ENCODE results near the gene KLHL26. TPM values are rescaled to one million over a fixed set of nuclear protein-coding genes. Genes with fewer than 3 reads are reported as not detected.

Gene KLHL26
- total RNA-seq, 1 experiment from 2014 or later, result 17.1 TPM

GRCh38 chr19:18696023-18696422 is 59.2 kb downstream of the KLHL26 start (continued):
- TF ChIP-seq ZBTB33 (IDR thresholded peaks at IDR 0.05; ENCODE audit: extremely low read depth, insufficient replicate concordance, low read length), result no peak
- no peak for TF ChIP-seq TCF7L2 (IDR thresholded peaks at IDR 0.05; ENCODE audit: borderline replicate concordance, extremely low read depth, insufficient read depth, insufficient read length)
- TF ChIP-seq SP1 (IDR thresholded peaks at IDR 0.05; ENCODE audit: low read depth), result no peak
- TF ChIP-seq ATF3 (IDR thresholded peaks at IDR 0.05), result no peak
- TF ChIP-seq CEBPB (IDR thresholded peaks at IDR 0.05; ENCODE audit: low read depth), result no peak
- TF ChIP-seq EZH2phosphoT487 (IDR thresholded peaks at IDR 0.05; ENCODE audit: borderline replicate concordance), result no peak

GRCh38 chr19:18697680-18698079 is 60.9 kb downstream of the KLHL26 start:
- ChIA-PET POLR2A (no interaction called here), RAD21 (ENCODE audit: low non-redundant PET in 1 of 2, low total read pairs in 2 of 2, uncharacterized antibody in 2 of 2, unreplicated experiment in 2 of 2) (no interaction called here), CTCF (no interaction called here)
- DNase-seq (ENCODE audit: low read depth, low spot score) (no peak), ATAC-seq (no peak)
- Histone ChIP-seq H3K79me2 (ENCODE audit: insufficient read depth, low read length) (0 out of 2 replicates have a peak, but pooled peaks cover 3% of the 10 kb centered on the region), H3K4me1 (ENCODE audit: control insufficient read depth in 1 of 2, insufficient read depth in 2 of 2, low read length in 2 of 2) (no peaks in the 10 kb centered on the region), H3K4me3 (replicated peaks in 1 of 2; ENCODE audit: low read depth in 1 of 2, low read length in 2 of 2) (no peak overlapping the region), H3K9me3 (ENCODE audit: control insufficient read depth in 1 of 2, insufficient read depth in 1 of 2, low read depth in 1 of 2, low read length in 2 of 2) (no peaks in the 10 kb centered on the region), H3K9ac (ENCODE audit: low read length) (no peak overlapping the region), H4K20me1 (ENCODE audit: insufficient read depth) (no peaks in the 10 kb centered on the region), H3K9me2 (ENCODE audit: insufficient read depth) (no peaks in the 10 kb centered on the region), H3K27ac (ENCODE audit: low read depth, low read length) (no peak overlapping the region), H3K36me3 (ENCODE audit: control insufficient read depth in 1 of 2, insufficient read depth in 2 of 2, low read length in 2 of 2) (no peaks in the 10 kb centered on the region), H2AFZ (ENCODE audit: low read depth, low read length, poor library complexity, severe bottlenecking) (no peak overlapping the region), H3K27me3 (ENCODE audit: insufficient read depth, low read length) (no peaks in the 10 kb centered on the region), H3K4me2 (ENCODE audit: low read length) (no peak overlapping the region)
- intact Hi-C loops (cut with micrococcal nuclease), result no loop called here
- TF ChIP-seq ZNF274 (IDR thresholded peaks at IDR 0.05; ENCODE audit: low read depth, low read length) (no peak), ZFX (IDR thresholded peaks at IDR 0.05) (no peak), CEBPB (IDR thresholded peaks at IDR 0.05; ENCODE audit: low read depth) (no peak), POLR2A (IDR thresholded peaks at IDR 0.05; ENCODE audit: borderline replicate concordance, extremely low read depth, insufficient read depth, insufficient read length) (no peak), TCF7L2 (IDR thresholded peaks at IDR 0.05; ENCODE audit: borderline replicate concordance, extremely low read depth, insufficient read depth, insufficient read length) (no peak), EZH2 (IDR thresholded peaks at IDR 0.05) (no peak), EZH2phosphoT487 (IDR thresholded peaks at IDR 0.05; ENCODE audit: borderline replicate concordance) (no peak), SP1 (IDR thresholded peaks at IDR 0.05; ENCODE audit: low read depth) (no peak), ELF1 (IDR thresholded peaks at IDR 0.05; ENCODE audit: borderline replicate concordance, low read depth) (no peak), CTCF (IDR thresholded peaks at IDR 0.05 in 2 of 3, conservative IDR thresholded peaks at IDR 0.05 in 1 of 3; ENCODE audit: borderline replicate concordance in 1 of 3, insufficient read depth in 1 of 3, low read depth in 2 of 3, low read length in 2 of 3) (no peak), YY1 (IDR thresholded peaks at IDR 0.05; ENCODE audit: extremely low read depth, insufficient replicate concordance, low read depth, low read length) (no peak), SRF (IDR thresholded peaks at IDR 0.05; ENCODE audit: low read depth) (no peak), JUND (IDR thresholded peaks at IDR 0.05) (no peak), CBX3 (IDR thresholded peaks at IDR 0.05; ENCODE audit: low read depth) (no peak), POLR2AphosphoS5 (IDR thresholded peaks at IDR 0.05; ENCODE audit: low read depth, low read length) (no peak), EGR1 (IDR thresholded peaks at IDR 0.05; ENCODE audit: low read depth) (no peak)
- BruUV-seq (replicated peaks), result no TSS peak

Measured in HCT116 (cell line).